Stimulated activated CD4-positive, alpha-beta T cell treated with anti-CD3 and anti-CD28 coated beads, Interleukin-4, amount 100 ng/mL, for 24 hours (primary cell): Measurements from ENCODE around the gene AK9.
"Not testable (repeated sequence)": the region's sequence is repeated elsewhere in the genome, so short reads cannot be mapped to it uniquely, and the experiment has no call there.

ENCODE experiments used
- DNase-seq: peaks from one replicate; pipeline ENCODE4 v3.0.0-alpha.2; 2020

AK9 gene

GRCh38 chr6:109612268-109612667 is 78.7 kb downstream of the AK9 start:
- no peak for DNase-seq

- no peak for DNase-seq
Observed at GRCh38 chr6:109611502-109611901, 79.5 kb downstream of the AK9 start.

GRCh38 chr6:109610590-109610989 is 80.4 kb downstream of the AK9 start:
- DNase-seq: no peak

- DNase-seq: no peak
Observed at GRCh38 chr6:109609737-109610136, 81.3 kb downstream of the AK9 start.

- DNase-seq: no peak
Observed at GRCh38 chr6:109606359-109606758, 84.6 kb downstream of the AK9 start.

GRCh38 chr6:109595998-109596397 is 95.0 kb downstream of the AK9 start:
- DNase-seq: no peak

- DNase-seq: no peak
Observed at GRCh38 chr6:109580519-109580918, 110.5 kb downstream of the AK9 start.

GRCh38 chr6:109579361-109579760 is 111.6 kb downstream of the AK9 start:
- no peak for DNase-seq

- not testable (repeated sequence) for DNase-seq
Observed at GRCh38 chr6:109569901-109570300, 121.1 kb downstream of the AK9 start.

GRCh38 chr6:109561844-109562243 is 129.2 kb downstream of the AK9 start:
- no peak for DNase-seq

- no peak for DNase-seq
Observed at GRCh38 chr6:109531446-109531845, 159.6 kb downstream of the AK9 start.

GRCh38 chr6:109527989-109528388 is 163.0 kb downstream of the AK9 start:
- DNase-seq: no peak

GRCh38 chr6:109526905-109527628 is 163.9 kb downstream of the AK9 start:
- DNase-seq: peak; percentile 64

GRCh38 chr6:109524129-109524528 is 166.9 kb downstream of the AK9 start:
- no peak for DNase-seq

GRCh38 chr6:109523478-109523877 is 167.5 kb downstream of the AK9 start:
- DNase-seq: no peak

- no peak for DNase-seq
Observed at GRCh38 chr6:109521080-109521479, 169.9 kb downstream of the AK9 start.

- DNase-seq: not testable (repeated sequence)
Observed at GRCh38 chr6:109519647-109520046, 171.4 kb downstream of the AK9 start.

GRCh38 chr6:109516929-109517328 is 174.1 kb downstream of the AK9 start:
- DNase-seq: no peak

GRCh38 chr6:109515781-109516409 is 175.1 kb downstream of the AK9 start:
- DNase-seq: no peak

- DNase-seq: no peak
Observed at GRCh38 chr6:109514946-109515345, 176.1 kb downstream of the AK9 start.

- DNase-seq: no peak
Observed at GRCh38 chr6:109513571-109514071, 177.4 kb downstream of the AK9 start.

GRCh38 chr6:109512271-109512817 is 178.7 kb downstream of the AK9 start:
- DNase-seq: no peak

GRCh38 chr6:109511832-109512231 is 179.2 kb downstream of the AK9 start:
- DNase-seq: no peak

- no peak for DNase-seq
Observed at GRCh38 chr6:109510358-109510757, 180.6 kb downstream of the AK9 start.
